Activated naive CD8-positive, alpha-beta T cell treated with anti-CD3 and anti-CD28 coated beads, Interleukin-2, amount 50 U/mL, for 24 hours (primary cell): ENCODE results near the gene FAXC.

Experiments
- ATAC-seq: fragments of 150-1000 bp; cut with Tn5 transposase; one replicate; pipeline ENCODE4 v1.10.0; 2021
- DNase-seq: peaks from one replicate; pipeline ENCODE4 v3.0.0; 2021
- H3K27ac Mint-ChIP-seq: one replicate; pipeline ENCODE4 v1.8.0; 2021; ENCODE audit warnings: mild to moderate bottlenecking, mixed read lengths
- H3K27me3 Mint-ChIP-seq: one replicate; pipeline ENCODE4 v1.8.0; 2021; ENCODE audit warnings: mixed read lengths
- H3K36me3 Mint-ChIP-seq: one replicate; pipeline ENCODE4 v1.8.0; 2021; ENCODE audit warnings: low read depth, mixed read lengths
- H3K4me1 Mint-ChIP-seq: one replicate; pipeline ENCODE4 v1.8.0; 2021; ENCODE audit warnings: mixed read lengths
- H3K4me3 Mint-ChIP-seq: one replicate; pipeline ENCODE4 v1.8.0; 2021; ENCODE audit warnings: mild to moderate bottlenecking, moderate library complexity, mixed read lengths
- H3K9me3 Mint-ChIP-seq: one replicate; pipeline ENCODE4 v1.8.0; 2021; ENCODE audit warnings: mixed read lengths

The FAXC gene

DNA sequence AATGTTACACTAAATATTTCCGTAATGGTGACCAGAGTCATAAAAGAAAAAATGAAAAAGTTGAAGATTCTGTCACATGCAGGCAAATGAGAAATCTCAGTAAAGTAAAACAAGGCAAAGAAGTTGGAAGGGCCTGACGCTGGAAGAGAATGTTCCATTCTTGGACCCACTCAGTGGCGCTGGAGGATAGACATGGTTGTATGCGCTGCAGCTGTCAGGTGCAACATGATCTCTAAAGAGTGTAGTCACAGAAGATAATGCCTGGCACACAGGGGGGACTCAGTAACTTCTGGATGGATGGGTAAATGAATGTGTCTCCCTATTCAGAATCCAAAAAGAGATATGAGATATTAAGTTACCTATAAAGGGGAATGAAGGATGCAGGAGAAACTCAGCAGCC, 116.3 kb downstream of the FAXC start:
- H3K27ac Mint-ChIP-seq: no peak overlapping the region
- H3K27me3 Mint-ChIP-seq: peaks cover 10% of the 10 kb centered on the region
- no peaks in the 10 kb centered on the region for H3K9me3 Mint-ChIP-seq
- ATAC-seq: no peak
- DNase-seq: no peak
- H3K4me1 Mint-ChIP-seq: no peaks in the 10 kb centered on the region
- H3K4me3 Mint-ChIP-seq: no peak overlapping the region
- no peaks in the 10 kb centered on the region for H3K36me3 Mint-ChIP-seq

DNA sequence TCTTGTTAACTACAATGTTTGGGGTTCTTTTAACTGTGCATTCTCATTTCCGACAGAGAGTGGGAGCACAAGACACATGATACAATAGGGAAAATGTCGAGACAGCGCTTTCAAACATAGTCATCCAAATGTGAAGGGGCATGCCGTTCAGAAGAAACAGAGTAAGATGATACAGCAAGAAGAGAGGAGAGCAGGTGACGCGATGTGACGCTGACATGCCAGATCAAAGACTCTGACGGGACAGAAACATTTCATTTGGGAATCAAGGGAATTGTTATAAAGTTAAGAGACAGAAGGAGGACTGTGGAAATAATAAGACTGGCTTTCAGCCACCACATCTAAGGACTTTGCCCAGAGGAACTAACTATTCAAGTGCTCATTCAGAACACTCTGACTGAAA, 117.4 kb downstream of the FAXC start:
- ATAC-seq: no peak
- H3K27ac Mint-ChIP-seq: no peak overlapping the region
- no peaks in the 10 kb centered on the region for H3K36me3 Mint-ChIP-seq
- H3K4me1 Mint-ChIP-seq: no peaks in the 10 kb centered on the region
- peaks cover 10% of the 10 kb centered on the region for H3K27me3 Mint-ChIP-seq
- DNase-seq: no peak
- no peaks in the 10 kb centered on the region for H3K9me3 Mint-ChIP-seq
- H3K4me3 Mint-ChIP-seq: no peak overlapping the region

DNA sequence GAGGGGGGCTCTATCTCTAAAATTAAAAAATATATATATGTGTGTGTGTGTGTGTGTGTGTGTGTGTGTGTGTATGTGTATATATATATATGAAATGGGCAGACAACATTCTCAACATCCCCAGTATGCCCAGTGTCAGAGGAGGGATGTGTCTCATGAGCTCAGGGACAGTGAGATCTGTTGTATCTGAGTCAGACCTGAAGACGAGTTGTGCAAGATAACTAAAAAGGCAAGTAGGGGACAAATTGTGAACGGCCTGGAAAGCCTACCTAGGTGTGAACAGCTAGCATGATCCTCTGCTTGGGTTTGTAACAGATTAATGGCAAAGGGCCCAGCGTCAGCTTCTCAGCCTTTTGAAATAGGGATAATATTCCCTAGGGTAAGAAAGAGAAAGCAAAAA, 124.3 kb downstream of the FAXC start:
- H3K36me3 Mint-ChIP-seq: no peaks in the 10 kb centered on the region
- H3K9me3 Mint-ChIP-seq: no peaks in the 10 kb centered on the region
- ATAC-seq (no peak), DNase-seq (no peak)
- H3K27me3 Mint-ChIP-seq: peaks cover 5% of the 10 kb centered on the region
- no peaks in the 10 kb centered on the region for H3K4me1 Mint-ChIP-seq
- no peak overlapping the region for H3K27ac Mint-ChIP-seq
- H3K4me3 Mint-ChIP-seq: no peak overlapping the region
